Measurements from ENCODE around the gene THNSL1. TPM values are rescaled to one million over a fixed set of nuclear protein-coding genes. Genes with fewer than 3 reads are reported as not detected.

THNSL1 gene
- total and polyA plus RNA-seq, 9 of the 15 experiments (the other 6 are each of a cell fraction or from before 2014, with no cell fraction given) = 4.5 to 8.6 (median 6.3) TPM

DNA sequence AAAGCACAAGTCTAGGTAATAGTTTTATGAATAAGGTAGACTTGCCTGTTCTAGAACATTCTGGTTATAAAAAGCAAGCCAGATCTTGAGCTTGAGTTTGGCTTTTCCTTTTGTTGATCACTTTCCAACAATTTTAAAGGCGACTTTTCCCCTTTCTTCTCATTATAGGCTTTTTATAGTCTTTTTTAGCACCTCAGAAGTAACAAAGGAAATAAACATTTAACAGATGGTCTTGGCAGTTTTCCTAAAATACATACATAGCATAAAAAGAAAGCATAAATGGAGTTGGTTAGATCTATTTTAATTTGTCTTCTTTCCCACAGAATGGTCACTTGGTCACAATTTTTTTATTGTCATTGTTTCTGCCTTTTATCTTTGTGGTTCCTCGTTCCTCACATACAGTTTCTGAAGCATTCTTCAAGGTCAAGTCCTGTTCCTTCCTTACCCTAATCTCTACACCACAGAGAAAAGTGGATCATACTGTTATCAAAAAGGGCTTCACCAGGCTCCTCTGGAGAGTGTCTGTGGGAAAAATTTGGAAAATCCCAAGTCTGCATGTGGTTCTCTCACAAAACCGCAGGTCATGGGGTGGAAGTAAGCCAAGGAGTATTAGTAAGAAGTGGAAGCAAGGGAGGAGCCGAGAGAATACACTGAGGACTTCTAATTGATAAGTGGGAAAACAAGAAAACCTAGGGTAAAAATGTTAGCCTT lies 31.3 kb downstream of the THNSL1 start (continued):
- TF ChIP-seq XRCC5 (IDR thresholded peaks at IDR 0.05; ENCODE audit: low read depth, low read length) = no peak
- TF ChIP-seq, protein P1, sequence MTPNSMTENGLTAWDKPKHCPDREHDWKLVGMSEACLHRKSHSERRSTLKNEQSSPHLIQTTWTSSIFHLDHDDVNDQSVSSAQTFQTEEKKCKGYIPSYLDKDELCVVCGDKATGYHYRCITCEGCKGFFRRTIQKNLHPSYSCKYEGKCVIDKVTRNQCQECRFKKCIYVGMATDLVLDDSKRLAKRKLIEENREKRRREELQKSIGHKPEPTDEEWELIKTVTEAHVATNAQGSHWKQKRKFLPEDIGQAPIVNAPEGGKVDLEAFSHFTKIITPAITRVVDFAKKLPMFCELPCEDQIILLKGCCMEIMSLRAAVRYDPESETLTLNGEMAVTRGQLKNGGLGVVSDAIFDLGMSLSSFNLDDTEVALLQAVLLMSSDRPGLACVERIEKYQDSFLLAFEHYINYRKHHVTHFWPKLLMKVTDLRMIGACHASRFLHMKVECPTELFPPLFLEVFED (CRISPR knock-in tag; conservative IDR thresholded peaks at IDR 0.05) = no peak
- TF ChIP-seq, protein P2, sequence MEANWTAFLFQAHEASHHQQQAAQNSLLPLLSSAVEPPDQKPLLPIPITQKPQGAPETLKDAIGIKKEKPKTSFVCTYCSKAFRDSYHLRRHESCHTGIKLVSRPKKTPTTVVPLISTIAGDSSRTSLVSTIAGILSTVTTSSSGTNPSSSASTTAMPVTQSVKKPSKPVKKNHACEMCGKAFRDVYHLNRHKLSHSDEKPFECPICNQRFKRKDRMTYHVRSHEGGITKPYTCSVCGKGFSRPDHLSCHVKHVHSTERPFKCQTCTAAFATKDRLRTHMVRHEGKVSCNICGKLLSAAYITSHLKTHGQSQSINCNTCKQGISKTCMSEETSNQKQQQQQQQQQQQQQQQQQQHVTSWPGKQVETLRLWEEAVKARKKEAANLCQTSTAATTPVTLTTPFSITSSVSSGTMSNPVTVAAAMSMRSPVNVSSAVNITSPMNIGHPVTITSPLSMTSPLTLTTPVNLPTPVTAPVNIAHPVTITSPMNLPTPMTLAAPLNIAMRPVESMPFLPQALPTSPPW (CRISPR knock-in tag; IDR thresholded peaks at IDR 0.05) = peak; percentile 38; the same call in 1 of the 2 replicates
- TF ChIP-seq CBFA2T2 (conservative IDR thresholded peaks at IDR 0.05) = peak; percentile 82
- TF ChIP-seq, protein P3, sequence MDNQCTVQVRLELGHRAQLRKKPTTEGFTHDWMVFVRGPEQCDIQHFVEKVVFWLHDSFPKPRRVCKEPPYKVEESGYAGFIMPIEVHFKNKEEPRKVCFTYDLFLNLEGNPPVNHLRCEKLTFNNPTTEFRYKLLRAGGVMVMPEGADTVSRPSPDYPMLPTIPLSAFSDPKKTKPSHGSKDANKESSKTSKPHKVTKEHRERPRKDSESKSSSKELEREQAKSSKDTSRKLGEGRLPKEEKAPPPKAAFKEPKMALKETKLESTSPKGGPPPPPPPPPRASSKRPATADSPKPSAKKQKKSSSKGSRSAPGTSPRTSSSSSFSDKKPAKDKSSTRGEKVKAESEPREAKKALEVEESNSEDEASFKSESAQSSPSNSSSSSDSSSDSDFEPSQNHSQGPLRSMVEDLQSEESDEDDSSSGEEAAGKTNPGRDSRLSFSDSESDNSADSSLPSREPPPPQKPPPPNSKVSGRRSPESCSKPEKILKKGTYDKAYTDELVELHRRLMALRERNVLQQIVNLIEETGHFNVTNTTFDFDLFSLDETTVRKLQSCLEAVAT (IDR thresholded peaks at IDR 0.05) = peak in 1 of 2 experiments; percentile 84; a peak in 2 of 4 replicates
- TF ChIP-seq, protein P4, sequence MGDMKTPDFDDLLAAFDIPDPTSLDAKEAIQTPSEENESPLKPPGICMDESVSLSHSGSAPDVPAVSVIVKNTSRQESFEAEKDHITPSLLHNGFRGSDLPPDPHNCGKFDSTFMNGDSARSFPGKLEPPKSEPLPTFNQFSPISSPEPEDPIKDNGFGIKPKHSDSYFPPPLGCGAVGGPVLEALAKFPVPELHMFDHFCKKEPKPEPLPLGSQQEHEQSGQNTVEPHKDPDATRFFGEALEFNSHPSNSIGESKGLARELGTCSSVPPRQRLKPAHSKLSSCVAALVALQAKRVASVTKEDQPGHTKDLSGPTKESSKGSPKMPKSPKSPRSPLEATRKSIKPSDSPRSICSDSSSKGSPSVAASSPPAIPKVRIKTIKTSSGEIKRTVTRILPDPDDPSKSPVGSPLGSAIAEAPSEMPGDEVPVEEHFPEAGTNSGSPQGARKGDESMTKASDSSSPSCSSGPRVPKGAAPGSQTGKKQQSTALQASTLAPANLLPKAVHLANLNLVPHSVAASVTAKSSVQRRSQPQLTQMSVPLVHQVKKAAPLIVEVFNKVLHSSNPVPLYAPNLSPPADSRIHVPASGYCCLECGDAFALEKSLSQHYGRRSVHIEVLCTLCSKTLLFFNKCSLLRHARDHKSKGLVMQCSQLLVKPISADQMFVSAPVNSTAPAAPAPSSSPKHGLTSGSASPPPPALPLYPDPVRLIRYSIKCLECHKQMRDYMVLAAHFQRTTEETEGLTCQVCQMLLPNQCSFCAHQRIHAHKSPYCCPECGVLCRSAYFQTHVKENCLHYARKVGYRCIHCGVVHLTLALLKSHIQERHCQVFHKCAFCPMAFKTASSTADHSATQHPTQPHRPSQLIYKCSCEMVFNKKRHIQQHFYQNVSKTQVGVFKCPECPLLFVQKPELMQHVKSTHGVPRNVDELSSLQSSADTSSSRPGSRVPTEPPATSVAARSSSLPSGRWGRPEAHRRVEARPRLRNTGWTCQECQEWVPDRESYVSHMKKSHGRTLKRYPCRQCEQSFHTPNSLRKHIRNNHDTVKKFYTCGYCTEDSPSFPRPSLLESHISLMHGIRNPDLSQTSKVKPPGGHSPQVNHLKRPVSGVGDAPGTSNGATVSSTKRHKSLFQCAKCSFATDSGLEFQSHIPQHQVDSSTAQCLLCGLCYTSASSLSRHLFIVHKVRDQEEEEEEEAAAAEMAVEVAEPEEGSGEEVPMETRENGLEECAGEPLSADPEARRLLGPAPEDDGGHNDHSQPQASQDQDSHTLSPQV (IDR thresholded peaks at IDR 0.05) = 0 out of 2 replicates have a peak, but pooled peaks have one; percentile 38
- peak; percentile 57; the same call in 1 of the 2 replicates for TF ChIP-seq POLR2AphosphoS5 (IDR thresholded peaks at IDR 0.05; ENCODE audit: control insufficient read depth, insufficient read depth, low read depth, low read length)
- peak; percentile 3; the same call in 1 of the 2 replicates for TF ChIP-seq SPI1 (IDR thresholded peaks at IDR 0.05; ENCODE audit: borderline replicate concordance, low read depth, low read length)
- TF ChIP-seq RBM17 (IDR thresholded peaks at IDR 0.05; ENCODE audit: borderline replicate concordance, low read depth, low read length) = no peak
- no peak for TF ChIP-seq ZBTB7A (IDR thresholded peaks at IDR 0.05; ENCODE audit: borderline replicate concordance, control insufficient read depth, low read depth, low read length)
- TF ChIP-seq CBFA2T3 (IDR thresholded peaks at IDR 0.05) = peak; percentile 90
- TF ChIP-seq FOXM1 (IDR thresholded peaks at IDR 0.05; ENCODE audit: low read depth) = peak; percentile 52; the same call in 1 of the 2 replicates
- no peak for TF ChIP-seq FOXM1 (CRISPR knock-in tag; IDR thresholded peaks at IDR 0.05; ENCODE audit: low read depth)
- TF ChIP-seq, protein P5, sequence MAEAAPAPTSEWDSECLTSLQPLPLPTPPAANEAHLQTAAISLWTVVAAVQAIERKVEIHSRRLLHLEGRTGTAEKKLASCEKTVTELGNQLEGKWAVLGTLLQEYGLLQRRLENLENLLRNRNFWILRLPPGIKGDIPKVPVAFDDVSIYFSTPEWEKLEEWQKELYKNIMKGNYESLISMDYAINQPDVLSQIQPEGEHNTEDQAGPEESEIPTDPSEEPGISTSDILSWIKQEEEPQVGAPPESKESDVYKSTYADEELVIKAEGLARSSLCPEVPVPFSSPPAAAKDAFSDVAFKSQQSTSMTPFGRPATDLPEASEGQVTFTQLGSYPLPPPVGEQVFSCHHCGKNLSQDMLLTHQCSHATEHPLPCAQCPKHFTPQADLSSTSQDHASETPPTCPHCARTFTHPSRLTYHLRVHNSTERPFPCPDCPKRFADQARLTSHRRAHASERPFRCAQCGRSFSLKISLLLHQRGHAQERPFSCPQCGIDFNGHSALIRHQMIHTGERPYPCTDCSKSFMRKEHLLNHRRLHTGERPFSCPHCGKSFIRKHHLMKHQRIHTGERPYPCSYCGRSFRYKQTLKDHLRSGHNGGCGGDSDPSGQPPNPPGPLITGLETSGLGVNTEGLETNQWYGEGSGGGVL (CRISPR knock-in tag; IDR thresholded peaks at IDR 0.05) = no peak
- no peak for TF ChIP-seq NFATC3 (IDR thresholded peaks at IDR 0.05)
- no peak for TF ChIP-seq ZNF76 (CRISPR knock-in tag; IDR thresholded peaks at IDR 0.05; ENCODE audit: borderline replicate concordance)
